DOHH2 (cell line): ENCODE data around the gene MAB21L2.

Source experiments
- H3F3A ChIP-seq: fragments of 200-600 bp; sonication (generic), shearing (Covaris generic); 2 replicates; pipeline ENCODE4 v1.6.0; 2016; ENCODE audit warnings: antibody characterized with exemption, mild to moderate bottlenecking; ENCODE audit not compliant: control insufficient read depth, insufficient read depth
- H3K27ac ChIP-seq: fragments of 200-600 bp; sonication (generic); 2 replicates; pipeline ENCODE4 v1.5.1; 2014; ENCODE audit warnings: low read depth, mild to moderate bottlenecking, low read length, moderate library complexity
- H3K27me3 ChIP-seq: fragments of 200-600 bp; sonication (generic); 2 replicates; pipeline ENCODE4 v1.6.1; 2014; ENCODE audit warnings: mild to moderate bottlenecking, low read length, mixed read lengths; ENCODE audit not compliant: control insufficient read depth
- H3K36me3 ChIP-seq: fragments of 200-600 bp; sonication (generic); 2 replicates; pipeline ENCODE4 v1.6.1; 2014; ENCODE audit warnings: mild to moderate bottlenecking, low read length, moderate library complexity, mixed read lengths; ENCODE audit not compliant: control insufficient read depth
- H3K4me1 ChIP-seq: fragments of 200-600 bp; sonication (generic); 2 replicates; pipeline ENCODE4 v1.6.1; 2014; ENCODE audit warnings: mild to moderate bottlenecking, low read length, mixed read lengths; ENCODE audit not compliant: control insufficient read depth
- H3K4me2 ChIP-seq: fragments of 200-600 bp; sonication (generic); 2 replicates; pipeline ENCODE4 v1.6.0; 2014; ENCODE audit warnings: mild to moderate bottlenecking, low read length, moderate library complexity
- H3K4me3 ChIP-seq: fragments of 200-600 bp; sonication (generic); 2 replicates; pipeline ENCODE4 v1.5.1; 2014; ENCODE audit warnings: mild to moderate bottlenecking, low read length, mixed read lengths
- H3K79me2 ChIP-seq: fragments of 200-600 bp; sonication (generic); 2 replicates; pipeline ENCODE4 v1.6.1; 2014; ENCODE audit warnings: mild to moderate bottlenecking, low read length, mixed read lengths; ENCODE audit not compliant: control insufficient read depth
- H3K9me2 ChIP-seq: fragments of 200-600 bp; sonication (generic); replicated peaks from 2 replicates; pipeline ENCODE4 v1.6.1; 2014; ENCODE audit warnings: mild to moderate bottlenecking, low read length, mixed read lengths; ENCODE audit not compliant: control insufficient read depth
- H3K9me3 ChIP-seq: fragments of 200-600 bp; sonication (generic); 2 replicates; pipeline ENCODE4 v1.6.1; 2014; ENCODE audit warnings: antibody characterized with exemption, low read length, mixed read lengths; ENCODE audit not compliant: control insufficient read depth, insufficient read depth
- H4K20me1 ChIP-seq: fragments of 200-600 bp; sonication (generic); 2 replicates; pipeline ENCODE4 v1.6.0; 2014; ENCODE audit warnings: low read depth, mild to moderate bottlenecking, antibody characterized with exemption, low read length, moderate library complexity; ENCODE audit not compliant: control insufficient read depth, insufficient read depth
- EZH2phosphoT487 ChIP-seq: fragments of 200-600 bp; sonication (generic); IDR thresholded peaks from 2 replicates; pipeline ENCODE4 v1.6.1; 2017; ENCODE audit warnings: borderline replicate concordance, mild to moderate bottlenecking, antibody characterized with exemption, low read length, moderate library complexity, mixed read lengths
- TF ChIP-seq, protein P1 (sequence below): fragments of 200-600 bp; sonication (generic); IDR thresholded peaks from one replicate; pipeline ENCODE4 v1.5.1; 2014; ENCODE audit warnings: antibody characterized with exemption, mild to moderate bottlenecking, low read depth, low read length; ENCODE audit not compliant: poor library complexity, severe bottlenecking

MAB21L2 gene

DNA sequence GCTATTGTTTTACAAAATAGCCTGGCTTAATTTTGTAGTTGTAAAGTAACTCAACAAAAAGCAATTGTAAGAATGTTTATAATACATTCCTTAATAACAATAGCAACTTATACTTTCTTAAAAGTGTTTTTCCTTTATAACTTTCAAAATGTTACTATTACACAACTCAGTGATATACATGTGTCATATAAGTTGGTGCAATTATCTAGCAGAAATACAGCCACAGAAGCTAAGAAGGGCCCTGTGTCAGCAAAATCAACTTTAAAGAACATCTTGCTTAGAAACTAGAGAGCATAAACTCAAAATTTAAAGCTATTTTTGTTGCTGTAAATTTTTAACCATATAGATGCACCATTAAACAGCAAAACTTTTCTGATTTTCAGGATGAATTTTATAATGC, 41.4 kb upstream of the MAB21L2 start:
- H3K36me3 ChIP-seq, result no peaks in the 10 kb centered on the region
- TF ChIP-seq, protein P1, sequence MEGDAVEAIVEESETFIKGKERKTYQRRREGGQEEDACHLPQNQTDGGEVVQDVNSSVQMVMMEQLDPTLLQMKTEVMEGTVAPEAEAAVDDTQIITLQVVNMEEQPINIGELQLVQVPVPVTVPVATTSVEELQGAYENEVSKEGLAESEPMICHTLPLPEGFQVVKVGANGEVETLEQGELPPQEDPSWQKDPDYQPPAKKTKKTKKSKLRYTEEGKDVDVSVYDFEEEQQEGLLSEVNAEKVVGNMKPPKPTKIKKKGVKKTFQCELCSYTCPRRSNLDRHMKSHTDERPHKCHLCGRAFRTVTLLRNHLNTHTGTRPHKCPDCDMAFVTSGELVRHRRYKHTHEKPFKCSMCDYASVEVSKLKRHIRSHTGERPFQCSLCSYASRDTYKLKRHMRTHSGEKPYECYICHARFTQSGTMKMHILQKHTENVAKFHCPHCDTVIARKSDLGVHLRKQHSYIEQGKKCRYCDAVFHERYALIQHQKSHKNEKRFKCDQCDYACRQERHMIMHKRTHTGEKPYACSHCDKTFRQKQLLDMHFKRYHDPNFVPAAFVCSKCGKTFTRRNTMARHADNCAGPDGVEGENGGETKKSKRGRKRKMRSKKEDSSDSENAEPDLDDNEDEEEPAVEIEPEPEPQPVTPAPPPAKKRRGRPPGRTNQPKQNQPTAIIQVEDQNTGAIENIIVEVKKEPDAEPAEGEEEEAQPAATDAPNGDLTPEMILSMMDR, result no peak
- TF ChIP-seq EZH2phosphoT487, result no peak
- H3K27me3 ChIP-seq, result no peaks in the 10 kb centered on the region

DNA sequence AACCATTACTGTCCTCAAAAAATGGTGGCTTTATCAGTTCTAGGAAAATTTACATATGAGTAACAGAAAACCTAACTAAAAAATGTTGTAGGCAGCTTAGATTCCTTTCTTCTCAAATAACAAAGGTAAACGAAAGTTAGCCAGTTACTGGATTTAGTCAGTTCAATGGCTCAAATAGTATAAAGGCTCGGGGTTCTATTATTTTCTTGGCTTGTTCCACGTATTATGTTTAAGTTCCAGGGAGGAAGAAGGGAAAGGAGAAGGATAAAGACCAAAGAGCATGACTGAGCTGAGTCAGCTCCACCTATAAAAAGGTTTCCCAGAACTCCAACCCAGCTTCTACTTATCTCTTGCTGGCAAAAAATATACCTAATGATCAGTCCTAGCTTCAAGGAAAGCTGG, 41.0 kb upstream of the MAB21L2 start:
- H4K20me1 ChIP-seq, result no peaks in the 10 kb centered on the region
- H3K36me3 ChIP-seq, result no peaks in the 10 kb centered on the region
- H3K9me3 ChIP-seq, result no peaks in the 10 kb centered on the region
- no peaks in the 10 kb centered on the region for H3K4me1 ChIP-seq
- no peak for TF ChIP-seq EZH2phosphoT487
- TF ChIP-seq, protein P1, result no peak
- H3K4me2 ChIP-seq, result no peak overlapping the region
- H3K27ac ChIP-seq, result no peak overlapping the region
- H3K79me2 ChIP-seq, result no peaks in the 10 kb centered on the region
- H3K4me3 ChIP-seq, result no peak overlapping the region
- H3K27me3 ChIP-seq, result no peaks in the 10 kb centered on the region
- no peaks in the 10 kb centered on the region for H3F3A ChIP-seq
- H3K9me2 ChIP-seq, result no peaks in the 10 kb centered on the region

More for the DNA sequence above, 41.4 kb upstream of the MAB21L2 start:
- Histone ChIP-seq H4K20me1 (no peaks in the 10 kb centered on the region), H3K27ac (no peak overlapping the region), H3K9me3 (no peaks in the 10 kb centered on the region), H3K9me2 (no peaks in the 10 kb centered on the region), H3K4me3 (no peak overlapping the region), H3F3A (no peaks in the 10 kb centered on the region), H3K79me2 (no peaks in the 10 kb centered on the region), H3K4me1 (no peaks in the 10 kb centered on the region), H3K4me2 (no peak overlapping the region)

DNA sequence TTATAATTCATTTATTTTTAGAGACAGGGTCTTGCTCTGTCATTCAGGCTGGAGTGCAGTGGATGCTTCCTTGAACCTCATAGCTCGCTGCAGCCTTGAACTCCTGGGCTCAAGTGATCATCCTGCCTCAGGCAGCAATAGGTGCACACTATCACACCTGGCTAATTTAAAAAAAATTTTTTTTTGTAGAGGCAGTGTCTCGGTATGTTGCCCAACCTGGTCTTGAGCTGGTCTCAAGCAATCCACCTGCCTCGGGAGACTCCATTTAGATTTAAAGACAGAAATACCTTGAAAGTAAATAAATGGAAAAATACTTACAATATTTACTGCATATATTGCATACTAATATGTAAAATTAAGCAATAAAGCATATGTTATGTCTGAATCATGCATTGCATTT, 40.3 kb upstream of the MAB21L2 start:
- H3K79me2 ChIP-seq, result no peaks in the 10 kb centered on the region
- no peaks in the 10 kb centered on the region for H3F3A ChIP-seq
- H3K36me3 ChIP-seq, result no peaks in the 10 kb centered on the region
- H4K20me1 ChIP-seq, result no peaks in the 10 kb centered on the region
- H3K4me3 ChIP-seq, result no peak overlapping the region
- H3K27me3 ChIP-seq, result no peaks in the 10 kb centered on the region
- no peaks in the 10 kb centered on the region for H3K9me2 ChIP-seq
- no peak for TF ChIP-seq EZH2phosphoT487
- TF ChIP-seq, protein P1, result no peak
- no peak overlapping the region for H3K27ac ChIP-seq
- H3K4me2 ChIP-seq, result no peak overlapping the region
- no peaks in the 10 kb centered on the region for H3K9me3 ChIP-seq
- no peaks in the 10 kb centered on the region for H3K4me1 ChIP-seq

DNA sequence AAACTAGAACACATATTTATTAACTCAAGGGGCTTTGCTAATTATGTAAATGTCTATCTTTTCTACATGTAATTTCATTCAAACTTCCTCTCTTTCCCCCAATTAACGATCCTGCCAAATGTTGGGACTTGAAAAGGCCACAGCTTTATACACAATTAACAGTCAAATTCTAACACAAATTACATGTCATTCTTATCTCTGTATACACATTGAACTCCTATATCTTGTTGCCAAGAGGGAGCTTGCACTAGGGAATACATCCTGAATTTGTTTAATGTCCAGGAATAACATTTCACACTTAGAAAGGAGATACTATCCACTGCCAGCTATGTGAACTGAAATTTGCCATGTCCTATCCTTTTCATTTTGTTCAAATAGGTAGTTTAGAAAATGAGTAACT, 38.9 kb upstream of the MAB21L2 start:
- Histone ChIP-seq H4K20me1 (no peaks in the 10 kb centered on the region), H3K27ac (no peak overlapping the region), H3F3A (no peaks in the 10 kb centered on the region), H3K9me3 (no peaks in the 10 kb centered on the region), H3K9me2 (no peaks in the 10 kb centered on the region), H3K4me3 (no peak overlapping the region), H3K27me3 (no peaks in the 10 kb centered on the region), H3K4me2 (no peak overlapping the region), H3K79me2 (no peaks in the 10 kb centered on the region), H3K36me3 (no peaks in the 10 kb centered on the region), H3K4me1 (no peaks in the 10 kb centered on the region)
- no peak for TF ChIP-seq EZH2phosphoT487
- TF ChIP-seq, protein P1, result no peak
